GM21529 (cell line): ENCODE data around the gene MEGF11.
"Not testable (repeated sequence)": the region's sequence is repeated elsewhere in the genome, so short reads cannot be mapped to it uniquely, and the experiment has no call there.

Experiments
- ATAC-seq: cut with Tn5 transposase; IDR thresholded peaks from one replicate; pipeline ENCODE4 v1.9.1; 2021; ENCODE audit not compliant: unreplicated experiment

Gene MEGF11

DNA sequence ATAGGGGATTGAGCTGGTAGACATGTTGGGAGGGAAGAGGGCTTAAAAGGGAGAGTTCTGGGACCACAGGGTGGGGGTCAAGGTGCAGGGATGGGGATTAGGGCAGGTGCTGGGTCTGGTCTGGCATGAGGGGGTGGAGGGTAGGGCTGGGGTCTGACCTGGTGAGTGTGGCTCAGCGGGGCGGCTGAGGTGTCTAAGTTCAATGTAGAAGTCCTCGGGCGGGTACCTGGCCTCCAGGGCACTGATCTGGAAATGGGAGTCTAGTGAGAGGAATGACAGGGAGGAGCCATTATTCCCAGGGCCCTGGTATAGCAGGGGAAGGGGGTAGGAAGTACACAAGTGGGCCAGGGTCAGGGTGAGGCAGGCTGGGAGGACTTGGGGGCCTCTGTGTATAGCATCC, 344.7 kb downstream of the MEGF11 start:
- ATAC-seq: no peak

DNA sequence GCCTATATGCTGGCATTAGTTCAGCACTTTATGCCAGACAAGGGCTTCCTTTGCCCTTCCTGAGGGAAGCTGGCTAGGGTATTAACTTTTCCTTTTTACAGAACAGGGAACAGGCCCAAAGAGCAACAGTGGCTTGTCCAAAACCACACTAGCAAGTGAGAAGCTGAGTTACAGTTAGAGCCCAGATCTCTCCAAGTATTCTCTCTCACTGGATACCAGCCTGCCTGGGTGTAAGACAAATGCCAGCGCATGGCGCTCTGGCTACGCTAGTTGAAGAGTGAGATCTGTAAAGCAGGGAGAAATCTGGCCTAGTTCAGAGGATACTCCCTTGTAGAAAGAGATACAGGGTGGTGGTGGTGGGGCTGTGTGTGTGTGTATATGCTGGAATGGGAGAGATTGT, 345.9 kb downstream of the MEGF11 start:
- no peak for ATAC-seq

GRCh38 chr15:65906396-65906795, 347.2 kb downstream of the MEGF11 start:
- ATAC-seq: no peak

DNA sequence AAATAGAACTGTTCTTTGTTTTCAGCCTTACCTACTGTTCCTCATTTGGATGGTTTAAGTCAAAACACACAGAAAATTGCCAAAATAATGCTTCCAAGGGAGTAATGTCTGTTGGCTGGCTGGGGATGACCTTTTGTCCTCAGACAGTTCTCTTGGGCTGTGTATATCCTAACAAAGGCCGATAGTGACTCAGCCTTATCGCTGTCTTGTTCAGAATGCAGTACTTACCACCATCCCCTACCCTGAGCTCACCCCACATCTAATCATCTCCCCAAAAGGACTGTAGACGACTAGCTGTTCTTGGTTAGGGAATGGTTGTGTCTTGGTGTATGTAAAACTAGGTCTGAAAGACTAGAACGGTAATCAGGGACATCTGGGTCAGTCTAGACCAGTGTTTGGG, 349.2 kb downstream of the MEGF11 start:
- no peak for ATAC-seq

DNA sequence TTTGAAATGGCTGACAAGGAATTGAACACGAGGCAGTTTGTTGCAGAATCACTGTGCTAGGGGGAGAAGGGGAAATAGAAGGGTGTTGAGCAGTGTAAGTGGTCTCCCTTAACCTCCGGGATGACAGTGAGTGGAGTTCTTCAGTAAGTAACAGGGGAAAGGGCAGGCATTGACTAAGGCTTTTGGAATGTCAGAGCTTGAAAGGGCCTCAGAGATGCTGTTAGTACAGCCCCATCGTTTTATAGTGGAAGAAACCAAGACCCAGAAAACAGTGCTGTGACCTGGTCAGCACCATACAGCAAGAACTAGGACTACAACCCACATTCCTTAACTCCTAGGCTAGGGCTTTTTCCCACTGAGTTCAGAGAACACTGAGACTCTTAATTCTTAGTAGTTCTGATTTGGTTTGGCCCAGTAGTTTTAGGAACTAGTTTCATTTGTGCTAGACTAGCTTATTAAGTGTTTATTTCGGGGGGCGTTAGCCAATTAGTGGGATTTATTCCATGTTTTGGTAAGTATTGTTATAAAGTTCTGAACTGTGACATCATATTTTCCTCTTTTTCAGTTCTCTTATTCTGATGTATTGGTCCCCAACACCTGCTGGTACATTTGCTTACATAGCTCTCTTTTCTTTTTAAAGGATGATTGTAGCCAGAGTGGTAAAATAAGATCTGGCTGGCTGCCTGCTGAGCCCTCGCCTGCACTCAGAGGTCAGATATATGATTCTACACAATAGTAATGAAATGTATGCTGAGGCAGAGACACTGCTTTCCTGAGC, 350.1 kb downstream of the MEGF11 start:
- no peak for ATAC-seq

- ATAC-seq: peak; percentile 88
These were observed 351.2 kb downstream of the MEGF11 start for GRCh38 chr15:65902373-65902772.

DNA sequence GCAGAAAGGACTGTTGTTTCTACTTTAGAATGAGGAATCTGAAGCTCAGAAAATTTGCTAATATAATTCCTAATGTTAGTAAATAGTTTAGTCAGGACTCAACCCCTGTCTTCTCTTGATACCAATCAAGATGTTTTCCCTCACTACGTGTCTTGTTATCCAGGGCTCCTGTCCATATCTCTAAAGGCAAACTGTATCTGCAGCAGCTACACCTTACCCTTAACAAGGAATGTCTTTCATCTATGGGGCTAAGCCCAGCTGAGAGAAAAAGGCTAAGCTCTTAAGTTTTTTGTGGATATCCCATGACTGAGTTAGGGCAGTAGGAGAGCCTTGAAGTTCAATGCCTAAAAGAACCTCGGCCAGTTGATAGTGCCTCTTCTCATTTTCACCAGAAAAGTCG, 351.7 kb downstream of the MEGF11 start:
- ATAC-seq: no peak

GRCh38 chr15:65901336-65901735, 352.2 kb downstream of the MEGF11 start:
- no peak for ATAC-seq

DNA sequence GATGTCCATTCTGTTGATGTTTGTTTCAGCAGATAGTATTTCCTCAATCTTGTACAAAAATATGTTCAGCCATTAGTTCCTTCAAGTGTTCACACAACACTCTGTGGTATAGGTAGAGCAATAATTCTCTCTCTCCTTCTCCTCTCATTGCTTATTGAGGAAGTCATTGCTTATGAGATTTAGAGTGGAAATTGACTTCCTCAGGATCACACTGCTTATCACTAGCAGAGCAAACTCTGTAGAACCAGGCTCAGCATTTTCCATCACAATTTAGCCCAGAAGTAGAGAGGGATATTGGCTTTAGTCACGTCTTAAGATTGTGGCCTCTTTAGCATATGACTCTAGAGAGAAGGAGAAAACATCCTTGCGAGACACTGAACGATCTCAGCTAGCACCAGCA, 353.1 kb downstream of the MEGF11 start:
- ATAC-seq: no peak

DNA sequence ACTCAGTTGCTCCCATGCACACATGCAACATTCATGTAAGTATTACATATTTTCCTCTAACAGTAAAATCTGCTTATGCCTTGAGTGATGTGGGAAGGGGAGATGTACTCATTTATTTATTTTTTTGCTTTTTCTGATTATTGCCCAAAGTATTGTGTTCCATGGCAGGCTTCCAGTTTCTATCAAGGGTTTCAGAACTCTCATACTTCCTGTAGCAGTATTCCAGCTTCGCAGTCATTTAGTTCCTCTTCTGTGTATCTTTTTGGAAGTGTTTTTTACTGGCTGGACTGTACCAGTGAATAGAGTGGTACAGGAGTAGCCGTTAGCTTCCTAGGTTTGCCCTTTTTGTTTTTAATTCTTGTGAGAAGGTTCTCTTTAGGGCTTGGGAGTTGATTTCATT, 357.3 kb downstream of the MEGF11 start:
- no peak for ATAC-seq

- no peak for ATAC-seq
These were observed 360.5 kb downstream of the MEGF11 start for GRCh38 chr15:65893060-65893459.

DNA sequence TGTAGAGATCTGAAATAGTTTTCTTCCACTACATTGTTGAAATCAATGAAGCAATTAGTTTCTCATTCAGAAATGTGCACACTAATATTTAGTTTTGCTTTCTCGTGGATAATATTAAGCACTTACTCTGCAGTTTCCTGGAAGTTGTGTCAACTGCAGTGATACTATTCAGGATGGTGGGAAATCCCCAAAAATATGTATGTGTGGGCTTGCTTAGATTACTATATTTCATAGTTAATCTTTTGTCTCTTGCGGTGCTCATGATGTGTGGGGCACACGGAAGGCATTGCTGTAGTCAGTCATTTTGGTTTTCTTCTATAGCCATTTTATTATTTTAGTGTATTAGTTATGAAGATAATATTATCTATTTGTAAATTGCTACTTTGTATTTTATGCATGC, 364.6 kb downstream of the MEGF11 start:
- ATAC-seq: no peak

DNA sequence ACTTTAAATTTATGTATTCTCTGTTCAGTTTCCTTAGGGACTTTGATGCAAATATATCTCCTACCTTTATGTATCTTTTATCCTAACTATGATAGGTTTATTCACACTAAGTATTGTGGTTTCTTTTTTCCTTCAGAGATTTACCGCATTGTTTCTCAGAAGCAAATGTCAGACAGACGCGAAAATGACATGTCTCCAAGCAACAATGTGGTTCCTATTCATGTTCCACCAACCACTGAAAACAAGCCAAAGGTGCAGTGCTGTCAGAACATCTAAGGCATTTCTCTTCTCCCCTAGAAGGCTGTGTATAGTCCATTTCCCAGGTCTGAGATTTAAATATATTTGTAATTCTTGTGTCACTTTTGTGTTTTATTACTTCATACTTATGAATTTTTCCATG, 366.0 kb downstream of the MEGF11 start:
- ATAC-seq: no peak

- no peak for ATAC-seq
These were observed 367.8 kb downstream of the MEGF11 start for GRCh38 chr15:65885668-65886218.

DNA sequence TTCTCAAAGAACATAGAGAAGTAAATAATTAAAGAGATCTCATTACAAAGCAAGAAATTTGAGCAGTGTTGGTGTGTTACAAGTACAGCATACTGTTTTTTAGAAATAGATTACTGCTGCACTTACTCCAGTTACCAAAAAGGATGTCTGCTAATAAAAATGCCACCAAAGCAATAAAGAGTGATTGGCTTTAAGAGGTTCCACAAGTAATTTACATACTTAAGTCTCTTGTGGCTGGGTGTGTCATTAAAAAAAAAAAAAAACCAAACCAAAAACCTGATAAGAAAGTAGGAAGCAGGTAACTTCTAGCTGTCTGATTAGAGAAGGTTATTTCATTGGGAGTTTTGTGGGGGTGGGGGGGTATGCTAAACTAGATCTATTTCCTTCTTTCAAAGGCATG, 369.0 kb downstream of the MEGF11 start:
- no peak for ATAC-seq

DNA sequence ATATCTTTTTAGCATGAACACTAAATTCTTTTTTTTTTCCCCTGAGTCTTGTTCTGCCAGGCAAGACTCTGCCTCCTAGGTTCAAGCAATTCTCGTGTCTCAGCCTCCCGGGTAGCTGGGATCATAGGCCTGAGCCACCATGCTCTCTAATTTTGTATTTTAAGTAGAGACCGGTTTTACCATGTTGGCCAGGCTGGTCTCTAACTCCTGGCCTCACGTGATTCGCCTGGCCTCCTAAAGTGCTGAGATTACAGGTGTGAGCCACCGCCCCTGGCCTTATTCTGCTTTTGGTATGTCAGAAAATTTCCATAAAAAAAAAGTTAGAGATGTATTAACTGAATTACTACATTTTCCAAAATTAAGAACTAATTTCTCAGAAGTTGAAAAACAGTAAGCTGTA, 370.0 kb downstream of the MEGF11 start:
- ATAC-seq: no peak

DNA sequence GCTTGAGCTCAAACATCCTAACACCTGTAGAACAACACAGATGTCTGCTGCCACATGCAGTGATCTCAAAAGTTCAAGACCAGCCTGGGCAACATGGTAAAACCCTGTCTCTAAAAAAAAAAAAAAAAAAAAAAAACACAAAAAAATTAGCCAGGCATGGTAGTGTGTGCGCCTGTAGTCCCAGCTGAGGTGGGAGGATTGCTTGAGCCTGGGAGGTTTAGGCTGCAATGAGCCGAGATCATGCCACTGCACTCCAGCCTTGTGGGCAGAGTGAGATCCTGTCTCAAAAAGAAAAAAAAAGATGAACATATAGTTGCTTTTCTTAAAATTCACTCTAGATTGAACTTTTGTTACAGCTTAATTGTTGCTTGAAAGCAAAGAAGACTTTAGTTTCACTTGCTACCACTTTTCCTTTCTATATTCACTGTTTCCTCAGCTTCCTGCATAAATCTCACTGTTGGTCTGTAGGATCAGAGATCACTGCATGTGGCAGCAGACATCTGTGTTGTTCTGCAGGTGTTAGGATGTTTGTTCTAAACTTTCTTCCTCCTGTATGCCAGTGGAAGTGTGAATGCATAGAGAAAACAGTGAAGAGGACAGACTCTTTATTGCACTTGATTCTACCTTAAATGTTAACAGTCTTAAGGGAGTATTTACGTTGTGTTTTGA, 371.6 kb downstream of the MEGF11 start:
- no peak for ATAC-seq

DNA sequence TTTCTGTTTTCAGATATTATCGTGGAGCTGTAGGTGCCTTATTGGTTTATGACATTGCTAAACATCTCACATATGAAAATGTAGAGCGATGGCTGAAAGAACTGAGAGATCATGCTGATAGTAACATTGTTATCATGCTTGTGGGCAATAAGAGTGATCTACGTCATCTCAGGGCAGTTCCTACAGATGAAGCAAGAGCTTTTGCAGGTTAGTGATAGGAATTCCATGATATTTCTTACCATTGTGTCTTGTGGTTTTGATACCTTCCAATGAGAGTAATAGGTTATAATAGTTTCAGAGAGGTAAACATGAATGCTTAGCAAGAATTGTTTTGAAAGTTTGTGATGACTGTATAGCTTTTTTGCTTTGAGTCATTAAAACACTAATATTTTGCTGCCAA, 375.8 kb downstream of the MEGF11 start:
- ATAC-seq: no peak

DNA sequence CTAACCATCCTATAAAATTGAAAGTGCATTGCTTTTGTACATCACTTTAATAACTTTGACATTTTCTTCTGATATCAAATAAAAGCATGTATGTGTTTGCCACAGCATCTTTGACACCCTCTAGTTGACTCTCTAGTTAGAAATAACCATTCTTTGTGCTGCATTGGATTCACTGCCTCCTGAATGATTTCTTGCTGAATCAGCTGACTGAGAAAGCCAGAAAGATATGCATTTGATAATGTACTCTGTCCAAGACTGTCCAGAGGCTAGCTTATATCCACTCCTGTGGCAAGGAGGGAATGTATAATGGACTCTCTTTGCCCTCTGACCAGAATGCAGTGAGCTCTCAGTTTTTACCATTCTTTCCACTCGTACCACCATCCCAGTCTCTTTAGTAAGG, 378.1 kb downstream of the MEGF11 start:
- no peak for ATAC-seq

GRCh38 chr15:65873256-65873655, 380.3 kb downstream of the MEGF11 start:
- ATAC-seq: no peak

GRCh38 chr15:65872596-65872995, 381.0 kb downstream of the MEGF11 start:
- ATAC-seq: not testable (repeated sequence)

DNA sequence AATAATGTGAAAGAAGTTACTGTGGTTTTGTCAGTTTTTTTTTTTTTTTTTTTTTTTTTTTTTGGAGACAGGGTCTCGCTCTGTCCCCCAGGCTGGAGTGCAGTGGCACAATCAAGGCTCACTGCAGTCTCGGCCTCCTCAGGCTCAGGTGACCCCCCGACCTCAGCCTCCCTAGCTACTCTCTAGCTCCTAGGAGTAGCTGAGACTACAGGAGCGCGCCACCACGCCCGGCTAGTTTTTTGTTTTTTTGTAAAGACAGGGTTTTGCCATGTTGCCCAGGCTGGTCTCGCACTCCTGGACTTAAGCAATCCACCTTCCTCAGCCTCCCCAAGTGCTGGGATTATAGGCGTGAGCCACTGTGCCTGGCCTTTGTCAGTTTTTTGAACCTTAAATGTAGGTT, 381.7 kb downstream of the MEGF11 start:
- not testable (repeated sequence) for ATAC-seq
